GM18505 (cell line): ENCODE data around the gene KRTAP10-7.
"Not testable (repeated sequence)": the region's sequence is repeated elsewhere in the genome, so short reads cannot be mapped to it uniquely, and the experiment has no call there.

Source experiments
- ATAC-seq: cut with Tn5 transposase; IDR thresholded peaks from one replicate; pipeline ENCODE4 v1.9.1; 2021; ENCODE audit not compliant: unreplicated experiment
- POLR2A ChIP-seq: IDR thresholded peaks from 4 replicates; pipeline ENCODE4 v1.6.1; 2011; ENCODE audit warnings: borderline replicate concordance; ENCODE audit not compliant: insufficient read depth, insufficient read length; ENCODE audit errors: extremely low read depth

The KRTAP10-7 gene

GRCh38 chr21:44600118-44600978 is at the start of gene KRTAP10-7:
TSS of gene KRTAP10-7 (plus strand) at chr21:44600597. CDS start at chr21:44600622, 25 bp downstream.
- ATAC-seq: not testable (repeated sequence)

- no peak for ATAC-seq
- no peak for TF ChIP-seq POLR2A
These were observed 49.6 kb upstream of the KRTAP10-7 start for GRCh38 chr21:44550807-44551206.

GRCh38 chr21:44551340-44551961 is 48.9 kb upstream of the KRTAP10-7 start, which contains the start of gene KRTAP10-2:
TSS of gene KRTAP10-2 (minus strand) at chr21:44551505. CDS start at chr21:44551458, 47 bp downstream.
- no peak for ATAC-seq
- TF ChIP-seq POLR2A: no peak

- no peak for TF ChIP-seq POLR2A
- no peak for ATAC-seq
These were observed 48.3 kb upstream of the KRTAP10-7 start for GRCh38 chr21:44552136-44552535.

GRCh38 chr21:44552681-44553080 is 47.7 kb upstream of the KRTAP10-7 start:
- ATAC-seq: no peak
- TF ChIP-seq POLR2A: no peak

- ATAC-seq: no peak
These were observed 45.1 kb upstream of the KRTAP10-7 start for GRCh38 chr21:44555200-44555875.

GRCh38 chr21:44556879-44557278 is 43.5 kb upstream of the KRTAP10-7 start:
- no peak for TF ChIP-seq POLR2A
- ATAC-seq: no peak

More at GRCh38 chr21:44555200-44555875, 45.1 kb upstream of the KRTAP10-7 start:
- no peak for TF ChIP-seq POLR2A

GRCh38 chr21:44557491-44558328 is 42.7 kb upstream of the KRTAP10-7 start:
- ATAC-seq: no peak
- TF ChIP-seq POLR2A: no peak

GRCh38 chr21:44558329-44558675 is 42.1 kb upstream of the KRTAP10-7 start:
- not testable (repeated sequence) for ATAC-seq

- no peak for ATAC-seq
- no peak for TF ChIP-seq POLR2A
These were observed 41.7 kb upstream of the KRTAP10-7 start, which contains the start of gene KRTAP10-3 for GRCh38 chr21:44558695-44559094. TSS of gene KRTAP10-3 (minus strand) at chr21:44558795. CDS start at chr21:44558715, 80 bp downstream.

GRCh38 chr21:44564099-44564498 is 36.3 kb upstream of the KRTAP10-7 start:
- TF ChIP-seq POLR2A: no peak
- ATAC-seq: no peak

- TF ChIP-seq POLR2A: no peak
- ATAC-seq: no peak
These were observed 35.4 kb upstream of the KRTAP10-7 start for GRCh38 chr21:44564886-44565598.
